H9 (cell line): ENCODE measurements around the gene LAMB4. TPM values are rescaled to one million over a fixed set of nuclear protein-coding genes. Genes with fewer than 3 reads are reported as not detected.

Source experiments
- DNase-seq: peaks from one replicate; pipeline ENCODE4 v3.0.0-alpha.2; 2017
- H2AFZ ChIP-seq: one replicate; pipeline ENCODE4 v1.6.1; 2013; ENCODE audit warnings: mild to moderate bottlenecking, low read length, control low read depth, moderate library complexity
- H2AK5ac ChIP-seq: 2 replicates; pipeline ENCODE4 v1.6.1; 2013; ENCODE audit warnings: low read length, control low read depth, mixed read lengths; ENCODE audit not compliant: insufficient read length
- H2BK120ac ChIP-seq: one replicate; pipeline ENCODE4 v1.6.1; 2013; ENCODE audit warnings: low read depth, mild to moderate bottlenecking, low read length, control low read depth, inconsistent platforms; ENCODE audit not compliant: poor library complexity, severe bottlenecking
- H2BK12ac ChIP-seq: 2 replicates; pipeline ENCODE4 v1.6.1; 2013; ENCODE audit warnings: low read length, control low read depth, mixed read lengths, low read depth; ENCODE audit not compliant: insufficient read length
- H2BK15ac ChIP-seq: 2 replicates; pipeline ENCODE4 v1.6.1; 2013; ENCODE audit warnings: low read depth, low read length, control low read depth
- H2BK20ac ChIP-seq: one replicate; pipeline ENCODE4 v1.6.1; 2013; ENCODE audit warnings: low read depth, mild to moderate bottlenecking, low read length, control low read depth, inconsistent platforms; ENCODE audit not compliant: poor library complexity, severe bottlenecking
- H2BK5ac ChIP-seq: 2 replicates; pipeline ENCODE4 v1.6.1; 2013; ENCODE audit warnings: low read length, control low read depth, mixed read lengths; ENCODE audit not compliant: insufficient read length
- H3K14ac ChIP-seq: 2 replicates; pipeline ENCODE4 v1.6.1; 2013; ENCODE audit warnings: low read length, control low read depth; ENCODE audit not compliant: insufficient read depth
- H3K18ac ChIP-seq: 2 replicates; pipeline ENCODE4 v1.6.1; 2013; ENCODE audit warnings: low read depth, mild to moderate bottlenecking, mixed read lengths, low read length, control low read depth; ENCODE audit not compliant: insufficient read length
- H3K23ac ChIP-seq: 2 replicates; pipeline ENCODE4 v1.6.1; 2013; ENCODE audit warnings: low read length, control low read depth, mixed read lengths, low read depth; ENCODE audit not compliant: insufficient read length
- H3K23me2 ChIP-seq: 2 replicates; pipeline ENCODE4 v1.6.1; 2013; ENCODE audit warnings: low read depth, mild to moderate bottlenecking, mixed read lengths, low read length, control low read depth; ENCODE audit not compliant: insufficient read length, poor library complexity, severe bottlenecking
- H3K27ac ChIP-seq: 2 replicates; pipeline ENCODE4 v1.5.1; 2013; ENCODE audit warnings: low read length, control low read depth, mixed read lengths, low read depth; ENCODE audit not compliant: insufficient read length
- H3K27me3 ChIP-seq: 2 replicates; pipeline ENCODE4 v1.6.1; 2013; ENCODE audit warnings: low read length, control low read depth, inconsistent platforms; ENCODE audit not compliant: insufficient read depth
- H3K4ac ChIP-seq: 2 replicates; pipeline ENCODE4 v1.6.1; 2013; ENCODE audit warnings: low read depth, mild to moderate bottlenecking, control low read depth, inconsistent platforms, low read length, moderate library complexity
- H3K4me1 ChIP-seq: 2 replicates; pipeline ENCODE4 v1.6.1; 2013; ENCODE audit warnings: low read length, control low read depth, inconsistent platforms; ENCODE audit not compliant: insufficient read depth
- H3K4me2 ChIP-seq: 2 replicates; pipeline ENCODE4 v1.6.1; 2013; ENCODE audit warnings: low read length, control low read depth, mixed read lengths; ENCODE audit not compliant: insufficient read length, insufficient read depth
- H3K56ac ChIP-seq: 2 replicates; pipeline ENCODE4 v1.6.1; 2013; ENCODE audit warnings: low read depth, mild to moderate bottlenecking, mixed read lengths, low read length, control low read depth; ENCODE audit not compliant: insufficient read length
- H3K79me1 ChIP-seq: 2 replicates; pipeline ENCODE4 v1.6.1; 2013; ENCODE audit warnings: low read depth, mild to moderate bottlenecking, moderate library complexity, low read length, control low read depth, inconsistent platforms; ENCODE audit not compliant: insufficient read depth, poor library complexity, severe bottlenecking
- H3K79me2 ChIP-seq: 2 replicates; pipeline ENCODE4 v1.6.1; 2013; ENCODE audit warnings: low read length, control low read depth, inconsistent platforms; ENCODE audit not compliant: insufficient read depth
- H3K9ac ChIP-seq: 2 replicates; pipeline ENCODE4 v1.6.1; 2013; ENCODE audit warnings: low read length, control low read depth, mixed read lengths; ENCODE audit not compliant: insufficient read length; ENCODE audit errors: extremely low read depth
- H3K9me3 ChIP-seq: one replicate; pipeline ENCODE4 v1.6.1; 2013; ENCODE audit warnings: low read depth, low read length, inconsistent platforms; ENCODE audit not compliant: control insufficient read depth
- H3T11ph ChIP-seq: one replicate; pipeline ENCODE4 v1.6.1; 2013; ENCODE audit warnings: mild to moderate bottlenecking, low read length, control low read depth, inconsistent platforms
- H4K20me1 ChIP-seq: one replicate; pipeline ENCODE4 v1.6.1; 2013; ENCODE audit not compliant: control insufficient read depth, insufficient read length, insufficient read depth
- H4K5ac ChIP-seq: 2 replicates; pipeline ENCODE4 v1.6.1; 2013; ENCODE audit warnings: low read depth, mild to moderate bottlenecking, mixed read lengths, low read length, control low read depth; ENCODE audit not compliant: insufficient read length
- H4K8ac ChIP-seq: replicated peaks from 2 replicates; pipeline ENCODE4 v1.6.1; 2013; ENCODE audit warnings: low read length, control low read depth, mixed read lengths, low read depth; ENCODE audit not compliant: insufficient read length
- H4K91ac ChIP-seq: 2 replicates; pipeline ENCODE4 v1.6.1; 2013; ENCODE audit warnings: low read depth, mild to moderate bottlenecking, moderate library complexity, mixed read lengths, low read length, control low read depth; ENCODE audit not compliant: insufficient read length
- H3K27ac Mint-ChIP-seq, 3 experiments: 2 replicates in 2 of 3; 3 replicates in 1 of 3; pipeline ENCODE4 v1.8.0; 2020 to 2021; ENCODE audit warnings: mixed read lengths in 3 of 3, mild to moderate bottlenecking in 1 of 3, moderate library complexity in 1 of 3
- H3K27me3 Mint-ChIP-seq: 2 replicates; pipeline ENCODE4 v1.8.0; 2021; ENCODE audit warnings: low read depth, mild to moderate bottlenecking, moderate library complexity, mixed read lengths
- H3K36me3 Mint-ChIP-seq, 3 experiments: 2 replicates in 2 of 3; 3 replicates in 1 of 3; pipeline ENCODE4 v1.8.0; 2020 to 2021; ENCODE audit warnings: low read depth in 3 of 3, mixed read lengths in 3 of 3; ENCODE audit not compliant: insufficient read depth in 1 of 3
- H3K4me1 Mint-ChIP-seq, 2 experiments: 2 replicates each; pipeline ENCODE4 v1.8.0; 2020; ENCODE audit warnings: mixed read lengths in 2 of 2
- H3K4me3 Mint-ChIP-seq, 2 experiments: 2 replicates in 1 of 2; 3 replicates in 1 of 2; pipeline ENCODE4 v1.8.0; 2020 to 2021; ENCODE audit warnings: mild to moderate bottlenecking in 2 of 2, mixed read lengths in 2 of 2, moderate library complexity in 1 of 2
- H3K9me3 Mint-ChIP-seq, 2 experiments: 2 replicates in 1 of 2; 3 replicates in 1 of 2; pipeline ENCODE4 v1.8.0; 2020; ENCODE audit warnings: mild to moderate bottlenecking in 2 of 2, mixed read lengths in 2 of 2, moderate library complexity in 1 of 2
- CTCF ChIP-seq: fragments of 200-600 bp; sonication (generic); conservative IDR thresholded peaks from 3 replicates; pipeline ENCODE4 v1.8.0; 2021; ENCODE audit warnings: antibody characterized with exemption, mild to moderate bottlenecking
- WGBS: extraction: QIAGEN DNeasy Blood & Tissue Kit; methylation state at CpG from one replicate; pipeline ENCODE4 v1.1.7; 2013; ENCODE audit warnings: missing lambda C conversion rate, low lambda C conversion rate, mixed read lengths; ENCODE audit not compliant: insufficient read length; ENCODE audit errors: extremely low coverage; 5-methylcytosine and 5-hydroxymethylcytosine counted together
- total RNA-seq: library from RNA; stranded (reverse); gene quantifications from 2 replicates; pipeline ENCODE4 v1.2.1, GENCODE V29; 2021

LAMB4 gene
- total RNA-seq, 1 experiment from 2014 or later, result not detected

GRCh38 chr7:108127461-108127860 lies 2.7 kb downstream of the LAMB4 start:
- H3K4ac ChIP-seq, result no peak overlapping the region
- H4K5ac ChIP-seq, result no peak overlapping the region
- DNase-seq, result no peak
- H3K79me2 ChIP-seq, result no peaks in the 10 kb centered on the region
- no peak overlapping the region for H4K8ac ChIP-seq
- H3K18ac ChIP-seq, result no peak overlapping the region
- no peak overlapping the region for H3K23ac ChIP-seq
- H4K91ac ChIP-seq, result no peak overlapping the region
- H2BK120ac ChIP-seq, result no peak overlapping the region
- no peak overlapping the region for H2BK5ac ChIP-seq
- no peak overlapping the region for H2AK5ac ChIP-seq
- no peak overlapping the region for H3K9ac ChIP-seq
- H3K27me3 Mint-ChIP-seq, result peaks cover under 1% of the 10 kb centered on the region; the same call in 1 of the 2 replicates
- no peaks in the 10 kb centered on the region for H3K36me3 Mint-ChIP-seq
- WGBS, result no CpG with 5 or more reads among the region's 5 CpGs
- H3K79me1 ChIP-seq, result no peaks in the 10 kb centered on the region
- H3K27me3 ChIP-seq, result no peaks in the 10 kb centered on the region
- H2BK12ac ChIP-seq, result no peak overlapping the region
- H3K27ac Mint-ChIP-seq, result no peak overlapping the region
- no peak overlapping the region for H2AFZ ChIP-seq
- no peaks in the 10 kb centered on the region for H3K9me3 Mint-ChIP-seq
- H2BK15ac ChIP-seq, result no peak overlapping the region
- H3K23me2 ChIP-seq, result no peaks in the 10 kb centered on the region
- H3K4me3 Mint-ChIP-seq, result no peak overlapping the region
- H3K4me1 Mint-ChIP-seq, result peaks cover 2 to 4% of the 10 kb centered on the region in 2 experiments
- no peak overlapping the region for H3K14ac ChIP-seq
- H3K4me2 ChIP-seq, result no peak overlapping the region
- H3K4me1 ChIP-seq, result no peaks in the 10 kb centered on the region
- H3T11ph ChIP-seq, result no peak overlapping the region
- H3K56ac ChIP-seq, result no peak overlapping the region
- no peak overlapping the region for H3K27ac ChIP-seq
- no peak overlapping the region for H2BK20ac ChIP-seq
- TF ChIP-seq CTCF, result no peak
- H3K9me3 ChIP-seq, result no peaks in the 10 kb centered on the region
- H4K20me1 ChIP-seq, result no peaks in the 10 kb centered on the region
